ENCODE data around the gene IFT88.
"Not testable (repeated sequence)": the region's sequence is repeated elsewhere in the genome, so short reads cannot be mapped to it uniquely, and the experiment has no call there.

The IFT88 gene

DNA sequence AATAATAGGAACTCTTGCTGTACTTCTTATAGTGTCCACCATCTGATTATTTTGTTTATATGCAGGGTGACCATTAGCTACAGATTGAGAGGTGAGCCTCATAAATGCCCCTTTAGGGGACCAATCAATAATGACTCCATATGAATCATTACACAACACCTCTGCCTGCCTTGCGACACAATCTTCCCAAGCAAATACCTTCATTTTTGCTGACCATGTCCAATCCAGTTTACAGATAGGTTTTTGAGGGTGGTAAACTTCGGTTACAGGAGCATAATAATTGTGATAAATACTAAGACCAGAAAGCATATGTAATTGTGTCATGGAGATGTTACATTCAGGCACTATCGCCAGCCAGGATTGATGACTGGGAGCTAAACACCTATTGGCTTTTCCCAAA, 112.9 kb downstream of the IFT88 start:
- no peak overlapping the region for H3K9ac ChIP-seq (ENCODE audit: low read length)
- H3F3A ChIP-seq (ENCODE audit: insufficient read depth) = no peaks in the 10 kb centered on the region
- H3K27ac ChIP-seq (ENCODE audit: low read depth, low read length) = no peak overlapping the region
- H2AFZ ChIP-seq (ENCODE audit: low read depth, low read length, severe bottlenecking) = no peak overlapping the region
- H3K27me3 ChIP-seq (ENCODE audit: low read length) = no peaks in the 10 kb centered on the region
- H3K36me3 ChIP-seq (ENCODE audit: low read length) = no peaks in the 10 kb centered on the region
- H3K9me2 ChIP-seq (replicated peaks; ENCODE audit: insufficient read depth, low read length) = no peaks in the 10 kb centered on the region
- H4K20me1 ChIP-seq (ENCODE audit: low read depth, low read length) = no peaks in the 10 kb centered on the region
- H3K4me3 ChIP-seq (ENCODE audit: insufficient read depth, low read length, poor library complexity, severe bottlenecking) = no peak overlapping the region
- H3K4me2 ChIP-seq (ENCODE audit: low read depth, low read length, poor library complexity, severe bottlenecking) = no peak overlapping the region
- H3K9me3 ChIP-seq (ENCODE audit: insufficient read depth, low read length) = no peaks in the 10 kb centered on the region
- no peaks in the 10 kb centered on the region for H3K79me2 ChIP-seq (ENCODE audit: insufficient read depth, low read length)
- TF ChIP-seq, protein P1, sequence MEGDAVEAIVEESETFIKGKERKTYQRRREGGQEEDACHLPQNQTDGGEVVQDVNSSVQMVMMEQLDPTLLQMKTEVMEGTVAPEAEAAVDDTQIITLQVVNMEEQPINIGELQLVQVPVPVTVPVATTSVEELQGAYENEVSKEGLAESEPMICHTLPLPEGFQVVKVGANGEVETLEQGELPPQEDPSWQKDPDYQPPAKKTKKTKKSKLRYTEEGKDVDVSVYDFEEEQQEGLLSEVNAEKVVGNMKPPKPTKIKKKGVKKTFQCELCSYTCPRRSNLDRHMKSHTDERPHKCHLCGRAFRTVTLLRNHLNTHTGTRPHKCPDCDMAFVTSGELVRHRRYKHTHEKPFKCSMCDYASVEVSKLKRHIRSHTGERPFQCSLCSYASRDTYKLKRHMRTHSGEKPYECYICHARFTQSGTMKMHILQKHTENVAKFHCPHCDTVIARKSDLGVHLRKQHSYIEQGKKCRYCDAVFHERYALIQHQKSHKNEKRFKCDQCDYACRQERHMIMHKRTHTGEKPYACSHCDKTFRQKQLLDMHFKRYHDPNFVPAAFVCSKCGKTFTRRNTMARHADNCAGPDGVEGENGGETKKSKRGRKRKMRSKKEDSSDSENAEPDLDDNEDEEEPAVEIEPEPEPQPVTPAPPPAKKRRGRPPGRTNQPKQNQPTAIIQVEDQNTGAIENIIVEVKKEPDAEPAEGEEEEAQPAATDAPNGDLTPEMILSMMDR (IDR thresholded peaks at IDR 0.05; ENCODE audit: insufficient read depth, low read length, poor library complexity, severe bottlenecking) = no peak
- TF ChIP-seq EZH2phosphoT487 (conservative IDR thresholded peaks at IDR 0.05; ENCODE audit: low read length) = no peak

GRCh38 chr13:20680416-20681080, 113.6 kb downstream of the IFT88 start:
- TF ChIP-seq EZH2phosphoT487 (conservative IDR thresholded peaks at IDR 0.05; ENCODE audit: low read length) = no peak
- TF ChIP-seq, protein P1 (IDR thresholded peaks at IDR 0.05; ENCODE audit: insufficient read depth, low read length, poor library complexity, severe bottlenecking) = no peak
- H3K36me3 ChIP-seq (ENCODE audit: low read length) = no peaks in the 10 kb centered on the region
- H2AFZ ChIP-seq (ENCODE audit: low read depth, low read length, severe bottlenecking) = no peak overlapping the region
- H3K27ac ChIP-seq (ENCODE audit: low read depth, low read length) = no peak overlapping the region
- H3K79me2 ChIP-seq (ENCODE audit: insufficient read depth, low read length) = no peaks in the 10 kb centered on the region
- no peaks in the 10 kb centered on the region for H4K20me1 ChIP-seq (ENCODE audit: low read depth, low read length)
- H3K4me3 ChIP-seq (ENCODE audit: insufficient read depth, low read length, poor library complexity, severe bottlenecking) = no peak overlapping the region
- no peaks in the 10 kb centered on the region for H3K9me2 ChIP-seq (replicated peaks; ENCODE audit: insufficient read depth, low read length)
- H3F3A ChIP-seq (ENCODE audit: insufficient read depth) = no peaks in the 10 kb centered on the region
- no peak overlapping the region for H3K4me2 ChIP-seq (ENCODE audit: low read depth, low read length, poor library complexity, severe bottlenecking)
- no peak overlapping the region for H3K9ac ChIP-seq (ENCODE audit: low read length)
- no peaks in the 10 kb centered on the region for H3K27me3 ChIP-seq (ENCODE audit: low read length)
- no peaks in the 10 kb centered on the region for H3K9me3 ChIP-seq (ENCODE audit: insufficient read depth, low read length)

DNA sequence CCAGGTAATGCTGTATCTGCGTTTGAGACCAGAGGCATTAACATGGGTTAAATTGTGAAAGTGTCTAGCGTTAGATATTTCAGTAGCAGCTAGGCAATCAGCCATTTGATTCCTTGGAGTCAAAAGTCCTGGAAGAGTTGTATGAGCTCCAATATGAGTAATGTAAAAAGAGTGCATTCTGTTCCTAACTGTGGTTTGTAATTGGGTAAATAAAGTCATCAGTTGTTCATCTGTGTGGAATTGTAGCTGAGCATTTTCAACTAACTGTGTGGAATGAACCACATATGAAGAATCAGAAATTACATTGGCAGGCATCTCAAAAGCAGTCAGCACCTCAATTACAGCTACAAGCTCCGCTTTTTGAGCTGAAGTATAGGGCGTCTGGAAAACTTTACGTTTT, 114.5 kb downstream of the IFT88 start:
- not testable (repeated sequence) for H3F3A ChIP-seq (ENCODE audit: insufficient read depth); H3K27me3 ChIP-seq (ENCODE audit: low read length); H3K36me3 ChIP-seq (ENCODE audit: low read length); H3K4me2 ChIP-seq (ENCODE audit: low read depth, low read length, poor library complexity, severe bottlenecking); H3K9ac ChIP-seq (ENCODE audit: low read length); H2AFZ ChIP-seq (ENCODE audit: low read depth, low read length, severe bottlenecking); H3K9me3 ChIP-seq (ENCODE audit: insufficient read depth, low read length); H3K4me3 ChIP-seq (ENCODE audit: insufficient read depth, low read length, poor library complexity, severe bottlenecking); H3K79me2 ChIP-seq (ENCODE audit: insufficient read depth, low read length); H3K9me2 ChIP-seq (replicated peaks; ENCODE audit: insufficient read depth, low read length); H3K27ac ChIP-seq (ENCODE audit: low read depth, low read length); H4K20me1 ChIP-seq (ENCODE audit: low read depth, low read length)

DNA sequence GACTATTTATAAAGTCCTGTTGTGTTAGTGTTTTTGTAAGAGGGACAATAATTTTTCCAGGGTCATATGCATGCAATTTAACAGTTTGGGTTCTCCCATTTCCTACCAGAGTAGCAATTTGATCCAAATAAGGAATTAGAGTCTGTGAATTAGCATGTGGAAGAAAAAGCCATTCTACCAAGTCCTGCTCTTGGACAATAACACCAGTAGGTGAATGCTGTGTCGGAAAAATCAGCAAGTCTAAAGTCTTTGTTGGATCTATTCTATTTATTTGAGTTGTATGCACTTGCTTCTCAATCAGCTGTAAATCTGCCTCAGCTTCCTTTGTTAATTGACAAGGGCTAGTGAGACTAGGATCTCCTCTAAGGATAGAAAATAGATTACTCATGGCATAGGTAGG, 115.1 kb downstream of the IFT88 start:
- no peak overlapping the region for H3K9ac ChIP-seq (ENCODE audit: low read length)
- no peak overlapping the region for H2AFZ ChIP-seq (ENCODE audit: low read depth, low read length, severe bottlenecking)
- H3K27me3 ChIP-seq (ENCODE audit: low read length) = no peaks in the 10 kb centered on the region
- H3F3A ChIP-seq (ENCODE audit: insufficient read depth) = no peaks in the 10 kb centered on the region
- no peaks in the 10 kb centered on the region for H3K9me2 ChIP-seq (replicated peaks; ENCODE audit: insufficient read depth, low read length)
- no peak overlapping the region for H3K4me2 ChIP-seq (ENCODE audit: low read depth, low read length, poor library complexity, severe bottlenecking)
- H4K20me1 ChIP-seq (ENCODE audit: low read depth, low read length) = no peaks in the 10 kb centered on the region
- no peaks in the 10 kb centered on the region for H3K9me3 ChIP-seq (ENCODE audit: insufficient read depth, low read length)
- no peak overlapping the region for H3K4me3 ChIP-seq (ENCODE audit: insufficient read depth, low read length, poor library complexity, severe bottlenecking)
- H3K27ac ChIP-seq (ENCODE audit: low read depth, low read length) = no peak overlapping the region
- no peaks in the 10 kb centered on the region for H3K36me3 ChIP-seq (ENCODE audit: low read length)
- H3K79me2 ChIP-seq (ENCODE audit: insufficient read depth, low read length) = no peaks in the 10 kb centered on the region
- TF ChIP-seq, protein P1 (IDR thresholded peaks at IDR 0.05; ENCODE audit: insufficient read depth, low read length, poor library complexity, severe bottlenecking) = no peak
- TF ChIP-seq EZH2phosphoT487 (conservative IDR thresholded peaks at IDR 0.05; ENCODE audit: low read length) = no peak

All from SU-DHL-6 (cell line).